K562 (cell line): ENCODE data around the gene PSMD8. TPM values are rescaled to one million over a fixed set of nuclear protein-coding genes. Genes with fewer than 3 reads are reported as not detected.

Experiments used
- BRF2 ChIP-seq: IDR thresholded peaks from 3 replicates; pipeline ENCODE4 v1.6.1; 2011; ENCODE audit warnings: borderline replicate concordance, mild to moderate bottlenecking; ENCODE audit not compliant: insufficient read length, insufficient read depth
- CEBPB ChIP-seq: fragments of 450-650 bp; IDR thresholded peaks from 2 replicates; pipeline ENCODE4 v1.6.1; 2016; ENCODE audit warnings: missing genetic modification characterization, missing compliant biosample characterization
- GTF2B ChIP-seq: IDR thresholded peaks from 2 replicates; pipeline ENCODE4 v1.6.1; 2011; ENCODE audit not compliant: insufficient read length; ENCODE audit errors: extremely low read depth
- MBD2 ChIP-seq: sonication (generic); IDR thresholded peaks from 2 replicates; pipeline ENCODE4 v1.6.1; 2016; ENCODE audit warnings: low read depth, borderline replicate concordance
- PHF8 ChIP-seq: fragments of 200-600 bp; sonication (generic); IDR thresholded peaks from 2 replicates; pipeline ENCODE4 v1.6.1; 2012; ENCODE audit warnings: mixed run types, mild to moderate bottlenecking, inconsistent platforms, low read length, moderate library complexity, borderline replicate concordance
- RBM14 ChIP-seq: fragments of 200-400 bp; formaldehyde crosslinking; IDR thresholded peaks from 2 replicates; pipeline ENCODE4 v1.6.1; 2018; ENCODE audit warnings: low read depth, mild to moderate bottlenecking, low read length, moderate library complexity, borderline replicate concordance; ENCODE audit not compliant: insufficient read depth
- REST ChIP-seq, 2 experiments: fragments of 450-650 bp; formaldehyde crosslinking in 1 of 2; IDR thresholded peaks; 2 replicates each; pipeline versions ENCODE4 v1.4.0 to v1.6.1; 2014 to 2020; ENCODE audit warnings: mild to moderate bottlenecking in 2 of 2, borderline replicate concordance in 1 of 2, low read depth in 1 of 2
- STAT5A ChIP-seq: IDR thresholded peaks from 2 replicates; pipeline ENCODE4 v1.6.1; 2012; ENCODE audit warnings: low read length, inconsistent platforms, borderline replicate concordance
- TCFL5 ChIP-seq: fragments of 250-450 bp; sonication (Bioruptor Pico); conservative IDR thresholded peaks from 2 replicates; pipeline ENCODE4 v1.6.1; 2021; ENCODE audit warnings: mild to moderate bottlenecking, moderate library complexity, matching md5 sums
- ZBTB11 ChIP-seq, 3 experiments: fragments of 200-800 bp in 1 of 3; fragments of 250-450 bp in 1 of 3; fragments of 450-650 bp in 1 of 3; sonication (Bioruptor Pico) in 1 of 3; sonication (Bioruptor generic) in 1 of 3; formaldehyde crosslinking in 1 of 3; IDR thresholded peaks; 2 replicates each; pipeline versions ENCODE4 v1.6.1 to v1.8.0; 2016 to 2022; ENCODE audit warnings: mild to moderate bottlenecking in 2 of 3, missing genetic modification characterization in 2 of 3, missing compliant biosample characterization in 1 of 3, moderate library complexity in 1 of 3
- ZNF12 ChIP-seq: sonication (generic); formaldehyde crosslinking; IDR thresholded peaks from 2 replicates; pipeline ENCODE4 v1.4.0; 2020; ENCODE audit warnings: mild to moderate bottlenecking, missing genetic modification reagents
- polyA plus RNA-seq, 8 experiments: library from polyadenylated mRNA; depleted of rRNA in 4 of 8; stranded (reverse) in 5 of 8; unstranded in 3 of 8; fragments of >200 nt; fragmentation: Nextera tagmentation in 2 of 8; fragmentation: Illumina TruSeq in 1 of 8; extraction: Ambion mirVana in 2 of 8; extraction: Trizol in 1 of 8; gene quantifications; 2 replicates each; pipeline versions ENCODE4 v1.2.1 to v1.2.3, GENCODE V29; 2011 to 2014; ENCODE audit warnings: inconsistent platforms in 1 of 8, missing spikeins in 1 of 8
- total RNA-seq, 7 experiments: library from RNA; depleted of rRNA in 6 of 7; stranded (reverse); fragments of >200 nt in 6 of 7; fragmentation: Illumina TruSeq in 2 of 7; extraction: Trizol in 2 of 7; gene quantifications; 2 replicates each; pipeline versions ENCODE4 v1.2.1 to v1.2.3, GENCODE V29; 2011 to 2021; ENCODE audit warnings: low replicate concordance in 1 of 7

The PSMD8 gene
- total and polyA plus RNA-seq, 9 of the 15 experiments (the other 6 are each of a cell fraction or from before 2014, with no cell fraction given) = 130 to 583 (median 315) TPM

- TF ChIP-seq GTF2B (peak; percentile 13), TCFL5 (CRISPR knock-in tag) (no peak), CEBPB (tag) (no peak), BRF2 (no peak), STAT5A (no peak), PHF8 (peak; percentile 98), MBD2 (peak; percentile 70; the same call in 1 of the 2 replicates), RBM14 (0 out of 2 replicates have a peak, but pooled peaks have one; percentile 80), REST (IDR thresholded peaks at IDR 0.05; ENCODE audit: borderline replicate concordance) (peak; percentile 28; the same call in 1 of the 2 replicates), REST (CRISPR knock-in tag; IDR thresholded peaks at IDR 0.05; ENCODE audit: low read depth) (peak; percentile 63; the same call in 1 of the 2 replicates), ZNF12 (CRISPR knock-in tag) (no peak; the same call in 1 of the 2 replicates), ZBTB11 (CRISPR knock-in tag; IDR thresholded peaks at IDR 0.05) (peak in 1 of 3 experiments; percentile 90; a peak in 2 of 6 replicates)
Observed at GRCh38 chr19:38374332-38375097, at the start of gene PSMD8 (continued).
